Mesothelial cell of epicardium (in vitro differentiated cells): ENCODE results near the gene CNGA4. TPM values are rescaled to one million over a fixed set of nuclear protein-coding genes. Genes with fewer than 3 reads are reported as not detected.

ENCODE experiments used
- DNase-seq, 2 experiments: peaks; one replicate each; pipeline ENCODE4 v3.0.0; 2021; ENCODE audit warnings: low spot score in 2 of 2; ENCODE audit not compliant: unreplicated experiment in 2 of 2
- H3K27ac Mint-ChIP-seq: 2 replicates; pipeline ENCODE4 v1.8.0; 2021; ENCODE audit warnings: mixed read lengths
- H3K27me3 Mint-ChIP-seq: 2 replicates; pipeline ENCODE4 v1.8.0; 2021; ENCODE audit warnings: low read depth, mixed read lengths
- H3K36me3 Mint-ChIP-seq: 2 replicates; pipeline ENCODE4 v1.8.0; 2021; ENCODE audit warnings: mixed read lengths
- H3K4me1 Mint-ChIP-seq: 2 replicates; pipeline ENCODE4 v1.8.0; 2021; ENCODE audit warnings: mixed read lengths
- H3K4me3 Mint-ChIP-seq: 2 replicates; pipeline ENCODE4 v1.8.0; 2021; ENCODE audit warnings: mild to moderate bottlenecking, moderate library complexity, mixed read lengths
- H3K9me3 Mint-ChIP-seq: 2 replicates; pipeline ENCODE4 v1.8.0; 2021; ENCODE audit warnings: mixed read lengths
- CTCF ChIP-seq: fragments of 200-600 bp; sonication (generic); IDR thresholded peaks from one replicate; pipeline ENCODE4 v1.5.0; 2021; ENCODE audit warnings: antibody characterized with exemption; ENCODE audit not compliant: unreplicated experiment
- total RNA-seq: library from RNA; stranded (reverse); gene quantifications from 3 replicates; pipeline ENCODE4 v1.2.1, GENCODE V29; 2021

CNGA4 gene
- total RNA-seq, 1 donor from 2014 or later: 0.54 TPM

DNA sequence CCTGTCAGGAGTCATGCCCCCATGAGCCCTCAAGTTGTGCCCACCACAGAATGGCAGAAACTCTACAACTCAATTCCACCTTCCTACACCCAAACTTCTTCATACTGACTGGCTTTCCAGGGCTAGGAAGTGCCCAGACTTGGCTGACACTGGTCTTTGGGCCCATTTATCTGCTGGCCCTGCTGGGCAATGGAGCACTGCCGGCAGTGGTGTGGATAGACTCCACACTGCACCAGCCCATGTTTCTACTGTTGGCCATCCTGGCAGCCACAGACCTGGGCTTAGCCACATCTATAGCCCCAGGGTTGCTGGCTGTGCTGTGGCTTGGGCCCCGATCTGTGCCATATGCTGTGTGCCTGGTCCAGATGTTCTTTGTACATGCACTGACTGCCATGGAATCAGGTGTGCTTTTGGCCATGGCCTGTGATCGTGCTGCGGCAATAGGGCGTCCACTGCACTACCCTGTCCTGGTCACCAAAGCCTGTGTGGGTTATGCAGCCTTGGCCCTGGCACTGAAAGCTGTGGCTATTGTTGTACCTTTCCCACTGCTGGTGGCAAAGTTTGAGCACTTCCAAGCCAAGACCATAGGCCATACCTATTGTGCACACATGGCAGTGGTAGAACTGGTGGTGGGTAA is 39.6 kb upstream of the CNGA4 start, which contains the start of gene OR52W1:
Gene OR52W1, plus strand, starts transcription at position 51 of the 637 bp plus-strand sequence. Its CDS starts 0 bp downstream, at position 51.
- H3K9me3 Mint-ChIP-seq: no peaks in the 10 kb centered on the region
- no peak within 1 kb of the TSS for H3K27ac Mint-ChIP-seq
- no peak for TF ChIP-seq CTCF
- peaks cover 2% of the 10 kb centered on the region for H3K27me3 Mint-ChIP-seq
- H3K4me3 Mint-ChIP-seq: no peak within 1 kb of the TSS
- H3K36me3 Mint-ChIP-seq: peaks cover 3% of the 10 kb centered on the region
- no peaks in the 10 kb centered on the region for H3K4me1 Mint-ChIP-seq
- no peak for DNase-seq

GRCh38 chr11:6200975-6201374 is 37.9 kb upstream of the CNGA4 start:
- no peaks in the 10 kb centered on the region for H3K9me3 Mint-ChIP-seq
- peaks cover 3% of the 10 kb centered on the region for H3K36me3 Mint-ChIP-seq
- no peak overlapping the region for H3K27ac Mint-ChIP-seq
- no peak overlapping the region for H3K4me3 Mint-ChIP-seq
- no peak for DNase-seq
- peaks cover 2% of the 10 kb centered on the region for H3K27me3 Mint-ChIP-seq
- TF ChIP-seq CTCF: no peak
- H3K4me1 Mint-ChIP-seq: no peaks in the 10 kb centered on the region

DNA sequence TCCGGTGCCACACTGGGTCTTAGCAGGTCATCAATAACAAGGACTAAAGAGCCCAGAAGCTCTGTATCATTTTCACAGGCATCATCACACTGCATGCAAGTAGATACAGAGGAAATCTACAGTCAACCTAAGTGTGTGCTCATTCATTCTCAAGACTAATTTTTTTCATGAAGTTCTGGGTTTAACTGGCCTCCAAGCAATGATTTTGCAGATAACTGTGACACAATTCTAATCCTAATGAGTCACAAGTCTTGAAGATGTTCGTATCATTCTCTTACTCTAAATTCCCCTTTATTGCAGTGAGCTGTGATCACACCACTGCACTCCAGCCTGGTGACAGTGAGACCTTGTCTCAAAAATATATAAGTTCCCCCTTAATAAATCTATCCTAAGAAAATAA is 37.4 kb upstream of the CNGA4 start:
- no peak for DNase-seq
- H3K27me3 Mint-ChIP-seq: no peaks in the 10 kb centered on the region
- no peak for TF ChIP-seq CTCF
- no peak overlapping the region for H3K27ac Mint-ChIP-seq
- H3K9me3 Mint-ChIP-seq: no peaks in the 10 kb centered on the region
- no peaks in the 10 kb centered on the region for H3K4me1 Mint-ChIP-seq
- H3K4me3 Mint-ChIP-seq: no peak overlapping the region
- peaks cover 3% of the 10 kb centered on the region for H3K36me3 Mint-ChIP-seq

GRCh38 chr11:6202041-6202440 is 36.8 kb upstream of the CNGA4 start:
- no peaks in the 10 kb centered on the region for H3K9me3 Mint-ChIP-seq
- no peaks in the 10 kb centered on the region for H3K4me1 Mint-ChIP-seq
- H3K27me3 Mint-ChIP-seq: no peaks in the 10 kb centered on the region
- no peak for DNase-seq
- no peak for TF ChIP-seq CTCF
- no peak overlapping the region for H3K4me3 Mint-ChIP-seq
- no peak overlapping the region for H3K27ac Mint-ChIP-seq
- H3K36me3 Mint-ChIP-seq: peaks cover 4% of the 10 kb centered on the region

- H3K4me3 Mint-ChIP-seq: no peak overlapping the region
- peaks cover 4% of the 10 kb centered on the region for H3K36me3 Mint-ChIP-seq
Measured at GRCh38 chr11:6203327-6203726, 35.6 kb upstream of the CNGA4 start.

More at GRCh38 chr11:6203327-6203726, 35.6 kb upstream of the CNGA4 start:
- no peak for DNase-seq
- no peaks in the 10 kb centered on the region for H3K4me1 Mint-ChIP-seq
- H3K27me3 Mint-ChIP-seq: no peaks in the 10 kb centered on the region
- H3K9me3 Mint-ChIP-seq: no peaks in the 10 kb centered on the region
- TF ChIP-seq CTCF: no peak
- no peak overlapping the region for H3K27ac Mint-ChIP-seq
